NCI-H345 treated with DMSO at 0.1 percent for 48 hours (cell line): ENCODE measurements around the gene TMEM119.
"Not testable (repeated sequence)": the region's sequence is repeated elsewhere in the genome, so short reads cannot be mapped to it uniquely, and the experiment has no call there.

Experiments used
- DNase-seq: peaks from one replicate; lab custom pipeline; 2025; ENCODE audit not compliant: unreplicated experiment; lab: John Stamatoyannopoulos, UW

The TMEM119 gene

GRCh38 chr12:108635201-108635996 is 37.5 kb upstream of the TMEM119 start:
- no peak for DNase-seq

- peak; percentile 43 for DNase-seq
These were observed 36.5 kb upstream of the TMEM119 start for GRCh38 chr12:108634341-108634751.

GRCh38 chr12:108633534-108634248 is 35.8 kb upstream of the TMEM119 start, which contains the start of gene SELPLG:
Gene SELPLG, minus strand, starts transcription at chr12:108633894. Its CDS starts 9,587 bp downstream, at chr12:108624307.
- DNase-seq: no peak

GRCh38 chr12:108633081-108633533 is 35.2 kb upstream of the TMEM119 start:
- no peak for DNase-seq

GRCh38 chr12:108631261-108631660 is 33.4 kb upstream of the TMEM119 start:
- not testable (repeated sequence) for DNase-seq

- DNase-seq: no peak
These were observed 32.8 kb upstream of the TMEM119 start for GRCh38 chr12:108630481-108631207.

GRCh38 chr12:108629824-108630476 is 32.1 kb upstream of the TMEM119 start:
- no peak for DNase-seq

GRCh38 chr12:108629151-108629550 is 31.3 kb upstream of the TMEM119 start:
- no peak for DNase-seq

GRCh38 chr12:108627134-108627920 is 29.4 kb upstream of the TMEM119 start:
- DNase-seq: no peak

GRCh38 chr12:108625228-108625627 is 27.3 kb upstream of the TMEM119 start:
- no peak for DNase-seq

- no peak for DNase-seq
These were observed 25.7 kb upstream of the TMEM119 start for GRCh38 chr12:108623577-108623976.

- no peak for DNase-seq
These were observed 25.1 kb upstream of the TMEM119 start for GRCh38 chr12:108622921-108623514.

- no peak for DNase-seq
These were observed 24.5 kb upstream of the TMEM119 start for GRCh38 chr12:108622421-108622820.

- no peak for DNase-seq
These were observed 23.3 kb upstream of the TMEM119 start for GRCh38 chr12:108621161-108621560.

GRCh38 chr12:108620236-108620879 is 22.5 kb upstream of the TMEM119 start:
- DNase-seq: no peak

- DNase-seq: no peak
These were observed 21.7 kb upstream of the TMEM119 start for GRCh38 chr12:108619369-108620160.

- DNase-seq: not testable (repeated sequence)
These were observed 21.0 kb upstream of the TMEM119 start for GRCh38 chr12:108618953-108619274.

GRCh38 chr12:108618079-108618952 is 20.4 kb upstream of the TMEM119 start:
- DNase-seq: peak; percentile 74
